NCI-H774 (cell line): Measurements from ENCODE around the gene TMCC1.
"Not testable (repeated sequence)": the region's sequence is repeated elsewhere in the genome, so short reads cannot be mapped to it uniquely, and the experiment has no call there.

Experiments used
- DNase-seq: peaks from one replicate; lab custom pipeline; 2025; lab: John Stamatoyannopoulos, UW

The TMCC1 gene

DNA sequence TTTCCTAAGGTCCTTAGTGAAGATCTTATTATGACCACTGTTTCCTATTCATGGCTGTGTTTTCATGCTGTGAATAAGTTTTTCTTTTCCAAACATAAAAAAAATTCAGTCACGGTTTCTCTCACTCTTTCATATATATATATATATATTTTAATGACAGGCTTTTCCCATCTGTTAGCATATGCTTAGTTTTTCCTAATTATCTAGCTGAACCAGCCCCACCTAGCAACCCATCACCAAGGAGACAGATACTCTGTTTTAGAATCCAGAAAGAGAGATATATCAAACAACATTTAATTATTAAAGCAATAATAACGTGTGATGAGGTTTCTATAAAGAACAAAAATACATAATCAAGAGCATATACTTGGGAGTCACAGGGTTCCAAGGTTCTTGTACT is 58.3 kb downstream of the TMCC1 start:
- DNase-seq = no peak

DNA sequence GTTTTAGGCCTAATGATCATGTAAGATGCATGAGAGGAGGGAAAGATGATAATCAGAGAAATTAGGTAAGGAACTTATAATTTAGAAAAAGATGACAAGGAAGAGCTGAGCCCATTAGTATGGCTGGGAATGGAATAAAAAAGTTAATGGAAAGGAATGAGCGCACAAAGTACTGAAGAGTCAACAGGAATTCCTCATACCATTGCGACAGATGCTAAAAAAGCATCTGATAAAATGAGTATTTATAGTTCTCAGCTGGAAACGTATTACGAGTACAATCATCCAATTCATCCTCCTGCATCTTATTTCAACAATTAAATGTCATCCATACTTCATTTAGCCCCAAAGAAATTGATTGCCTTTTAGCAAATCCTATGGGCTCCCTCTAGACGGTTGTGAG is 58.9 kb downstream of the TMCC1 start:
- DNase-seq = no peak

DNA sequence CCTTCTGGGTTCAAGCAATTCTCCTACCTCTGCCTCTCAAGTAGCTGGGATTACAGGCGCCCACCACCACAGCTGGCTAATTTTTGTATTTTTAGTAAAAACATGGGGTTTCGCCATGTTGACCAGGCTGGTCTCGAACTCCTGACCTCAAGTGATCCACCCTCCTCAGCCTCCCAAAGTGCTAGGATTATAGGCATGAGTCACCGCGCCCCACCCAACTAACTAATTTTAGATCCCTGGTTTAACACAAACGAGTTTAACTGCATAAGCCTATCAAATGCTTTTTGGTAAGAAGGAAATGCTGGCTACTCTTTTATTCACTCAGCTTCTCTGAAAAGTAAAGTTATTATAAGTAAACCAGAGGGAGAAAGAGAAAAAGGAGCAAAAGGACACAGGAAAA is 61.6 kb downstream of the TMCC1 start:
- DNase-seq = not testable (repeated sequence)

DNA sequence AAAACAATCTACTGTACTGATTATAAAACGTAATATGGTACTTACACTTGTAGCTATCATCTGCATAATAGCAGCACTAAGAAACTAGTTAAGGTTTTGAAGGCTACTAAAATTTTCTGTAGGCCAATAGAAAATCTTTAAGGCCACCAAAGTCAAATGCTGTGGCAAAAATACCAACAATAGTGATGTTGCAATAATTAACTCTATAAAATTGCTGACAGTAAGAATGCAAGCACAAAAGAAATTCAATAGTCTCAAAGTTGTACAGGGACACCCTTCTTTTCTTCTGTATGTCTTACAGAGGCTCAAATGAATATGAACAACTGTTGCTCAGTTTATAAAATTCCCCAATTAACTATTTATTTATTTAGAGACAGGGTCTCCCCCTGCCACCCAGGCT is 62.0 kb downstream of the TMCC1 start:
- no peak for DNase-seq

DNA sequence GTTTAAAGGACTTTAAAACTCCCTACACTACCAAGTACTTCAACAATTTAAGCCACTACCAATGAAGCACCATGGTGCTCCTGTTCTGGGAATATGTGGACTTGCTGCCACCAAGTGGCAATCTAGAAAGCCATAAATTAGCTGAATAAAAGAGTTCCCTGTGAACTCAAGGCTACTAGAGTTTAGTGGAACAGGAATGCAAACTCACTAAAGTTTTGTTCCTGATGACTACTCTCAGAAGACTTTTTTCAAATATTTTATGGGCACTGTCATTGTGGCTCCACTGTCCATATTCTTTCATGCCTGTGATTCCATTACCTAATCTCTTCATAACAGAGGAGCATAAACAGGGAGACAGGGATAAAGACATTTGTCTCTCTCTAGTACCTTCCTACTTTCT is 63.9 kb downstream of the TMCC1 start:
- DNase-seq = peak; percentile 41

DNA sequence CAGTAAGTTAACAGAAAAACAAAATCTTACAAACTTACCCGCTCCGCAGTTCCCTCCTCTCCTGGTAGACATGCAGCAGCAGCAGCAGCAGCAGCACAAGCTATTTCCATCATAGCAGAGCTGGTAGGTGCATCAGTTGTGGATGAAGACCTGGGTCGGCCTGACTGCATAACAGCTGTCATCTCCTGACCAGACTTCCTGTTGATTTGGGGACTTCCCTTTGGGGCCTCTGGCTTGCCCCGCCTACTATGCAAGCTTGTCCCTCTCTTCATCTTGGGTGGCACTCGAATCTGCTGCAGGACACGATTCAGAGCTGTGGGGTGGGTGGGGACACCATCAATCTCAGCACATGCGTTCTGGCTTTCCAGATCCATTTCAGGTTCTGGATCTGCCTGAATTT is 65.7 kb downstream of the TMCC1 start:
- DNase-seq = no peak

DNA sequence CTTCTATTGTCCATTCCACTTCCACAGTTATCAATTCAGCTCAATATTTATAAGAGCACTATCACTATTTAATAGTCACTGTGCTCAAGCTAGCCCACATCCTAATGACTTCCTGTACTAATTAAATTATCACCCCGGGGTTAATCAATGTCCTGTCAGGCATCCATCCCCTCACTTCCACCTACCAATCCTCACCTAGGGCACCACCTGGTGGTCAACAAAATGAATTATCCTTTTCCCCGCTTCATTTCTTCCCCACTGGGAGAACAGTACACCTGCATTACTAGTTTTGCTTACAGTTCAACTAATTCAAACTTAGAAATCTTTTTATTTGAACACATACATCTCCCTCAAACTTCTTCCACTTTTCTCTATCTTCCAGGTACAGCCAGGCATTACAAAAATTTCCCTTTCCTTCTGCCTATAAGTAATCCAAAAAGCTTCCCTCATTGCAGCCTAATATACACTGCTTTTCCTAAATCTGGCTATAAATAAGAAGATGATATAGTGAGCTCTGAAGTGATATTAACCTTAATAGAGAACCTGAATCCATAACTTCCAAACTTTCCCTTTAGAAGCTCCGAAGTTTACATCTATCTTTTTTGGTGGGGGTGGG is 68.5 kb downstream of the TMCC1 start:
- DNase-seq = peak; percentile 34

DNA sequence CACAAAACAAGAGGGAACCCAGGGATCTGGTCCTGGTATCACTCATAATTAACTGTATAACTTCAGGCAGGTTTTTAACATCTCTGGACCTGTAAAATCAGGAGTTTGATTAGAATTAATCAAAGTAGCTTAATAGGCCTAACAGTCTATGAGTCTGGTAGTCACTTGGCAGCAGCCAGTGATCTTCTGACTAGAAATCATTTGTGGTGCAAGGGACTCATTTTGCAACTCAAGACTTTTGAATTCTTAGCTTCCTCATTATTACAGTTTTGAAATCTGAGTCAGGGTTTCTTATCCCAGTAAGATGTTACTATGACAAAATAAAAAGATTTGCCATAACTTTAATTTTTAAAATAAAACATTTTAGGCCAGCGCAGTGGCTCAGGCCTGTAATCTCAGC is 70.8 kb downstream of the TMCC1 start:
- DNase-seq = no peak

DNA sequence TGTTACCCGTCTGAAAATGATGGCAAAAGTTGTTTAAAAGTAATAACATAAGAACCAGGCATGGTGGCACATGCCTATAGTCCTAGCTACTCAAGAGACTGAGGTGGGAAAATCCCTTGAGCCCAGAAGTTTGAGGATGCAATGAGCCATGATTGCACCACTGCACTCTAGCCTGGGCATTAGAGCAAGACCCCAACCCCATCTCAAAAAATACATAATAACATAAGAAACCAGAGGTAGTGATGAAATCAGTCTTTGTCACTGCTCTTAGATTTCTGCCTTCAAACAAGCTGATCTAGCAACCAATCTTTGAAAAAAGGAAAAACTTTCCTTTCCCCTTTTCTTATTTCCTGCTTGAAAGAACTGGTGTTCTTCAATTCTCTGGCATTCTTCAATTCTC is 71.3 kb downstream of the TMCC1 start:
- no peak for DNase-seq

DNA sequence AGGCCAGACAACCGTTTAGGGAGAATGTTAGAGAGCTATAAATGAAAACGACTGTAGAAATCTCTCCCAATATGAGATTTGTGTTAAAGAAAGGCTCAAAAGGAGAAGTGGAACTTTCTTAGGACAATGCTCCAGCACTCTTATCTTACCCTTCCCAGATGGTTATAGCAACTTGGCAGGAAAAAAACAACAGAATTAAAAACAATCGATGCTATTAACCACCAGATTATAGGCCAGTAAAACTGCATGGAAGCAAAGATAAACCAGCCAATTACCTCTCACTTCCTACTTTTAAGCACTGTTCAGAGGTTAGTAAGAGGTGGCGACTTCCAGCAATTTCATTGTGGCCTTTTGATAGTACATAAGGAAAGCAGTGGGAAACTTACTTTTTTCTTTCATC is 72.9 kb downstream of the TMCC1 start:
- no peak for DNase-seq

DNA sequence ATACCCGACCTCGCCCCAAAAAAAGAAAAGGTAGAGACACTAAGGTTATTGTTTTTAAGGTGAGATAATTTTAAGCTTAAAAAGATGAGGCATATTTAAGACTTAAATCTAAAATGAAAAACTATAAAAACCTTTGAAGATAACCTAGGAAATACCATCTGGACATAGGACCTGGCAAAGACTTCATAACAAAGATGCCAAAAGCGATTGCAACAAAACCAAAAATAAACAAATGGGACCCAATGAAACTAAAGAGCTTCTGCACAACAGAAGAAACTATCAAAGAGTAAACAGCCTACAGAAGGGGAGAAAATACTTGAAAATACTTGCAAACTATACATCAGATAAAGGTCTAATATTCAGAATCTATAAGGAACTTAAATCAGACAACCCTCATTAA is 80.9 kb downstream of the TMCC1 start:
- DNase-seq = no peak

DNA sequence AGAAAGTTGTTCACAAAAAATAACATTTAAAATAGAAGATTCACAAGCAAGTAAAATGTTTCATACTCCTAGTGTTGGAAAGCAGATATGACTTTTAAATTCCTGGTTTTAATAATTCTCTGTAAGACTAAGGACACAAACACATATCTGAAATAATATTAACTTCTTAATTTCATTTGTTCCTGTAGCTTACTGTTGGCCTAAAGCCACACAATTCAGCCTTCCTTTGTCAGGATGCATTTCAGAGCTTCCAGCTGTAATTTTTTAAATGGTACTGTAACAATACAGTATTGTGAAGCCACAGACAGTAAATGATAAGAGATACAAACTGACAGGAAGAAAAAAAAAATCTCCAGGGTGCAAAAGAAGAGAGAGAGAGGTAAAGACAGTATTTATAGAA is 84.2 kb downstream of the TMCC1 start:
- DNase-seq = no peak

DNA sequence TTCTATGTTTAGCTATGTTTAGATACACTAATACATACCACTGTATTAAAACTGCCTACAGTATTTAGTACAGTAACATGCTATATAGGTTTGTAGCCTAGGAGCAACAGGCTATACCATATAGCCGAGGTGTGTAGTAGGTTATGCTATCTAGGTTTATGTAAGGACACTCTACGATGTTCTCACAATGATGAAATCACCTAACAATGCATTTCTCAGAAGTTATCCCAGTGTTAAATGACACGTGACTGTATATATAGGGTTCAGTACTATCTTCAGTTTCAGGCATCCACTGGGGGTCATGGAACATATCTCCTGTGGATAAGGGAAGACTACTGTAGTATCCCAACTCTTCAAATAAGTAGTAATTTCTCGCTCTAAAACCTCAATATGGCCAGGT is 97.4 kb downstream of the TMCC1 start:
- DNase-seq = no peak

DNA sequence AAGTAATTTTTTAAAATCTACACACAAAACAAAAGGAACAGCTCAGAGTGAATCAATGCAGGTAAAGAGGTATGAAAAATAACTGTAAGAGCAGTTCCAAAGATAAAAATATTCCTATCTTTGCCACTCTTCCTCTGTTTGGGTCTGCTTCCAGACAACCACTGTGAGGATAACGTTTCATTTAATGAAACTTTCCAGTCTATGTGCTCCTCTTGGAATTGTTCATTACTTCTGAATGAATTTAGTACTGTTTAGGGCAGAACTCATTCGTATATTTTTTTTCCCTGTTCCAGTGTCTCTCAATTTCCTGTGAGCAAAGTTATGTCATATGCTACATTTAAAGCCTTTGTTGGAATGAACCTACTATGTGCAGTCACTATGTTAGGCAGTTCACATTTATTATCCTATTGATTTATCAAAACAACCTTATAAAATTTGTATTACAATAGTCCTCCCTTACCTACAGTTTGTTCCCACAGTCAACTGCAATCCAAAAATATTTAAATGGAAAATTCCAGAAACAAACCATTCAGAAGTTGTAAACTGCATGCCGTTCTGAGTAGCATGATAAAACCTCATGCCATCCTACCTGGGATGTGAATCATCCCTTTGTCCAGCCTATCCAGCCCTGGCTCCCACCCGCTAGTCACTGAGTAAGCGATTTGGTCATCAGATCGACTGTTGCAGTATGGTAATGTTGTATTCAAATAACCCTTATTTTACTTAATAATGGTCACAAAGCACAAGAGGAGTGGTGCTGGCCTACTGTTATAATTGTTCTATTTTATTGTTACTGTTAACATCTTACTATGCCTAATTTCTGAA is 98.1 kb downstream of the TMCC1 start:
- DNase-seq = no peak

DNA sequence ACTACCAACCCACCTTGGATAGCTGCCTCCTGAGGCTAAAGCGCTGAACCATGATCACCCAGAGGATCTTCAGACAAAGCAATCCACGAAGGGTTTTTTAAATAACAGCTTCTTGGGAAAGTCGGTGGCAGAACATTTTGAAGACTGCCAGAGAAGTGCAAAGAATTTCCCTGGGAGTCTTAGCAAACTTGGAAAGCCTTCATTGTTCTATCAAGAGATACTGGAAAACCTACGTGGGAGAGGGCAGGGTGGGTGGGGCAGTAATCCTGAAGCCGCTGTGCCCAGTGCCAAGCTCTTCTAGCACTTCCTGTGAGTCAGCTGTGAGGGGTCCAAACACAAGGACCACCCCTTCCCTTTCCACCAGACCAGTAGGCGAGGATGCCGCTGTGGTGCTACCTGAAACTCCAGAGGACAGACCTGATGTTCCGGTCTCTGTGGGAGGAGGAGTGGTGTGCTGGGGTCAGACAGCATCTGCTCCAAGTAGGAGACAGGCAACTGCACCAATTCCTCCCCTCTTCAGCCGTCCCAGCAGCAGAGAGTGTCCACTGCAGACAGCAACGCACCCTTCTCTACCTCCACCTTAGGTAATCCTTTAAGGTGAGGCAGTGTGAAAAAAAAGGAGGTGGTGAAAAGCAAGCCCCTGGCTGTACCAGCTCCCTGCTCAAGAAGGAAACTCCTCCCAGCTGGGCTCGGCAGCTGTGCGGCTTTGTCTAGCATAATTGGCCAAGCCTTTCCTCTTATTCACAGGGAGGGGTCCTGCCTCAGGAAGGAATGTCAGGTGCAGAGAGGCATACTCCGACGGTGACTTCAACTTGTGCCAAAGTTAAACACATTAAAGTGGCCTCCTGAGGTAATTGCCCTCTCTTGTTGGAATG is 99.0 kb downstream of the TMCC1 start:
- peak; percentile 73 for DNase-seq

DNA sequence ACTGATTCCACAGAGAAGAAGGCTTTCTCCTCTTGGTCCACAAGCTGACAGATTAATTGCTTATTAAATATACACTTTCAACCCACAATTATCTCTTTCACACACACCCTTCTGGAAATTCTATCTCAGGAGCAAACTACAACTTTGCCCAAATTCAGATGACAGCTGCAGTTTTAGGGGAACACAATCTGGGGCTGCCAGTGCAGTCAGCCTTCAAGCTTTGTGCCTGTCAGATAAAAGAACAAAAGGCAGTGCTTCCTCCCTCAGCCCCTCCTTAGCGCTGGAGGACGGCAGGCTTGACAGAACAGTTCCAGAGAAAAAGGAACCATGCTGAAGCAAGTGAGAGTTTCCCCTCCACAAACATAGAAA is 99.6 kb downstream of the TMCC1 start:
- DNase-seq = no peak

DNA sequence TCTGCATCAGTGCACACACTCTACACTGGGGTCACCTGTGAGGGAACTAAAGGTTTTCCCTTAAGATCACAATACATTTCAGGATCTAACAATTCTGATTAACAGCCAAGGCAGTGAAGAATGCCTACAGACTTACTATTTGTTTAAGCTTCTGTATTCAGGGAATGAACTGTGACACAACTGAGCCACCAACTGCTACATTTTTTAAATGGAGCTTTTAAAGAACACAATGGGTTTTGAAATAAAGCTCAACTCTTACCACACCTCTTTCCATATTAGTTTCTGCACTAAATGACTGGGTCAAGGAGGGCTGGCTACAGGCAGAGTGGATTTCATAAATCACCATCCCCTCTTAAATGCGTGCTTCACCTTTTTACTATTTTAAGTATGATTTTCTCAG is 100.2 kb downstream of the TMCC1 start:
- no peak for DNase-seq

DNA sequence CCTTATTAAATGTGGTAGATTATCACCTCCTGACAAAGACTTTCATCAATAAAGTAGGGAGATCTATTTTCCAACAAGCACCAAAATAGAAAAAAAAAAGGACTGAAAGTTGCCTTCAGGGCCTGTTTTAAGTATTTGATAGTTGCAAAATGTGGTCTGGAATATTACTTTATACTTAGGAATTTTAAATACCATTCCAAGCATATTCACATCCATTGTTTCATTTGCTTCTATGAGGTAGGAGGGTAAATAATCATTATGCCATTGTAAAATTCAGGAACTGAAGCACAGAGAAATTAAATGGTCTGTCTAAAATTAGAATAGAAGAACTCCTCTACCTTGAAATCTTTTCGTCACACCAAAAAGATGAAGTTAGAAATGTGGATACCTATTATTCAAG is 110.0 kb downstream of the TMCC1 start:
- DNase-seq = no peak

DNA sequence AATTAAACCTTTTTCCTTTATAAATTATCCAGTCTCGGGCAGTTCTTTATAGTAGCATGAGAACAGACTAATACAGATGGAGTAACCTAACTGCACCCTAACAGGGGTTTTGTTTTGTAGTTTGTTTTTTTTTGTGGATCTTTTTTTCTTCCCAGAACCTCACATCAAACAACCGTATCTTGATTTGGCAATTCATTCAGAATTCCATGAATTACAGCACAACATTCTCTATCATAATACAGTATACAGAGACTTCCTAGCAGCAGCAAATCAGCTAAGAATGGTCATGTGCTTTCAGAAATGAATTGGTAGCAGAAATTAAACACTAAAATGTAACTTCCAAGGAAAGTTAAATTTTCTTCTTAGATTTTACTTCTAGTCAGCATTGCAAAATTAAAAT is 114.6 kb downstream of the TMCC1 start:
- DNase-seq = no peak

DNA sequence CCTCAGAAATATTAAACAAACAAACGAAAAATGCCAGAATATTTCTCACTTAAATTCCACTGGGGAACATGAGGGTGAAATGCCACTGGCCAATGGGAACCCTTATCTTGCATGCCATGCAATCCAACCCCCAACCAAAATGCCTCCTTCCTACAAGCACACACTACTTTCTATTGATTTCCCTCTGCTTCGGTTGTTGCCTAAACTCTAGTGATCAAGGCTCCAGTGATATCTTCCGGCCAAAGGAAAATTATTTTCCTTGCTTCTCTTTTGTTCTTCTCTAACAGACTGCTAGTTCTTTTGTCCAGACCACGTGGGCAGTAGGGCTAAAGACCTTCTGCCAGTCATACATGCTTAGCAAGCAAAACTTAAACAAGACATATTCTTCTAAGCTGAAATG is 115.7 kb downstream of the TMCC1 start:
- no peak for DNase-seq

DNA sequence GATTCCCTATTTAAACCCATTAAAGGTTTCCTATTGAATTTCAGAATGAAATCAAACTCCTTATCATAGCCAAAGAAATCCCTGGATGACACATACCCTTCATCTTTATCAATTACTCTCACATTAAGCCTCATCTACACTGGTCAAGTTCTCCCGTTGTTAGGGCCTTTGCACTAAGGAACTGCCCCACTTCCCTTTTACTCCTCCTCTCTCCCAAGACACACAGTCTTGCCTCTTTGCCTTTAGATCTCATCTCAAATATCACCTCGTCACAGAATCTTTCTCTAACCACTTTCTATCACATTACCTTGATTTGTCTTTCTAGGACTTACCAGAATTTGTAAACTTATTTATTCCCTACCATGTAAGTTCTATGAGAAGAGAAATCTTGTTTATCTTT is 117.6 kb downstream of the TMCC1 start:
- DNase-seq = no peak

DNA sequence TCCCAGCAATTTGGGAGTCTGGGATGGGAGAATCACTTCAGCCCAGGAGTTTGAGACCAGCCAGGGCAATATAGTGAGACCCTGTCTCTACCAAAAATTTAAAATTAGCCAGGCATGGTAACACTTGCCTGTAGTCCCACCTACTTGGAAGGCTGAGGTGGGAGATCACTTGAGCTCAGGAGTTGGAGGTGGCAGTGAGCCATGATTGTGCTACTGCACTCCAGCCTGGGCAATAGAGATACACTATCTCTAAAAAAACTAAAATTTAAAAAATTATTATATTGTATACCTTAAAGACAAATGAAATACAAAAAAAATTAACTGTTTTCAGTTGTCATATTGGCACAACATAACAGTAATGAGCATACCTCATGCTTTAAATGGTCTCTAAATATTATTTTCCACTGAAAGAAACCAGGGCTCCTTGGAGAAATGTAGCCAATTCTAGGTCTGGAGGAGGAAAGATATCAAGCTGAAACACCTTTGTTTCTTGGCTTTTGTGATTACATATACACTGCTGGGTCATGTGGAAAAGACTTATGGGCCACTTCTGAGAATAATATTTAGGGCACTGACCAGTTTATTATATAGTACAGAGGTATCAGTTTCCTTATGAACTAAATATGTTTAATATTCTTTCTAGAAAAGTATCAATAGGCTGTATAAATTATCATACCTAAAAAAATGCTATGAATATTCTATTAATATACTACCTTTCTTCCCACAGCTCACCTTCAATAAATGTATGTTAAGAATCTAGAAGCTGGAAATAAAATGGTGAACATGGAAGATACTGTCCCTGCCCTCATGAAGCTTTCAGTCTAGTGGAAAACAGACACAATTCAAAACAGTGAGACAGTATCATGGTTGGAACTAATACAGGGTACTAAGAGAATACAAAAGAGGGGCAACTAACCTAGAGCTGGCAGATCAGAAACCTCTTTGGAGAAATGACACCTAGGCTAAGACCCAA is 119.5 kb downstream of the TMCC1 start:
- DNase-seq = no peak
